OCI-LY1 (cell line): ENCODE data around the gene ITIH5.

Source experiments
- H2AFZ ChIP-seq: fragments of 200-600 bp; sonication (generic), shearing (Covaris generic); 2 replicates; pipeline ENCODE4 v1.6.0; 2014; ENCODE audit warnings: antibody characterized with exemption, mild to moderate bottlenecking, low read length
- H3F3A ChIP-seq: fragments of 200-600 bp; sonication (generic), shearing (Covaris generic); 2 replicates; pipeline ENCODE4 v1.6.0; 2014; ENCODE audit warnings: mild to moderate bottlenecking, antibody characterized with exemption, low read length, moderate library complexity; ENCODE audit not compliant: insufficient read depth
- H3K27ac ChIP-seq: fragments of 200-600 bp; sonication (generic); 2 replicates; pipeline ENCODE4 v1.5.1; 2014; ENCODE audit warnings: low read length, mixed run types, mild to moderate bottlenecking, low read depth; ENCODE audit not compliant: poor library complexity, severe bottlenecking
- H3K27me3 ChIP-seq: fragments of 200-600 bp; sonication (generic); 2 replicates; pipeline ENCODE4 v1.6.0; 2014; ENCODE audit warnings: antibody characterized with exemption, mild to moderate bottlenecking, low read length, moderate library complexity; ENCODE audit not compliant: insufficient read depth
- H3K36me3 ChIP-seq: fragments of 200-600 bp; sonication (generic); 2 replicates; pipeline ENCODE4 v1.6.1; 2014; ENCODE audit warnings: mild to moderate bottlenecking, antibody characterized with exemption, low read length, moderate library complexity, mixed read lengths; ENCODE audit not compliant: insufficient read depth
- H3K4me1 ChIP-seq: fragments of 200-600 bp; sonication (generic); 2 replicates; pipeline ENCODE4 v1.5.1; 2014; ENCODE audit warnings: mild to moderate bottlenecking, low read length, moderate library complexity; ENCODE audit not compliant: insufficient read depth, severe bottlenecking
- H3K4me2 ChIP-seq: fragments of 200-600 bp; sonication (generic), shearing (Covaris generic); 2 replicates; pipeline ENCODE4 v1.6.1; 2014; ENCODE audit warnings: low read length
- H3K4me3 ChIP-seq: fragments of 200-600 bp; sonication (generic); 2 replicates; pipeline ENCODE4 v1.5.1; 2014; ENCODE audit warnings: low read length, low read depth, mild to moderate bottlenecking, mixed read lengths; ENCODE audit not compliant: poor library complexity, severe bottlenecking
- H3K79me2 ChIP-seq: fragments of 200-600 bp; shearing (Covaris generic); 2 replicates; pipeline ENCODE4 v1.6.1; 2016; ENCODE audit warnings: mixed run types, low read length, mixed read lengths; ENCODE audit not compliant: insufficient read depth
- H3K9ac ChIP-seq: fragments of 200-600 bp; sonication (generic), shearing (Covaris generic); 2 replicates; pipeline ENCODE4 v1.6.1; 2014; ENCODE audit warnings: mild to moderate bottlenecking, low read length, mixed read lengths
- H3K9me2 ChIP-seq: fragments of 200-600 bp; sonication (generic), shearing (Covaris generic); 2 replicates; pipeline ENCODE4 v1.6.1; 2014; ENCODE audit warnings: low read depth, mild to moderate bottlenecking, low read length, mixed read lengths
- H3K9me3 ChIP-seq: fragments of 200-600 bp; shearing (Covaris generic); 2 replicates; pipeline ENCODE4 v1.6.1; 2014; ENCODE audit warnings: low read length, mixed read lengths
- H4K20me1 ChIP-seq: fragments of 200-600 bp; sonication (generic), shearing (Covaris generic); 2 replicates; pipeline ENCODE4 v1.6.0; 2016; ENCODE audit warnings: mild to moderate bottlenecking, low read length; ENCODE audit not compliant: insufficient read depth
- CTCF ChIP-seq: fragments of 200-600 bp; sonication (generic), shearing (Covaris generic); IDR thresholded peaks from 2 replicates; pipeline ENCODE4 v1.5.1; 2017; ENCODE audit warnings: mild to moderate bottlenecking, antibody characterized with exemption, low read length, moderate library complexity, mixed read lengths
- EZH2 ChIP-seq: fragments of 200-600 bp; sonication (generic), shearing (Covaris generic); IDR thresholded peaks from 2 replicates; pipeline ENCODE4 v1.8.0; 2017; ENCODE audit warnings: borderline replicate concordance, mixed run types, mild to moderate bottlenecking, antibody characterized with exemption, low read length, moderate library complexity, mixed read lengths

Gene ITIH5

GRCh38 chr10:7625836-7626235 lies 40.9 kb downstream of the ITIH5 start:
- Histone ChIP-seq H2AFZ (no peak overlapping the region), H3K79me2 (no peaks in the 10 kb centered on the region), H4K20me1 (no peaks in the 10 kb centered on the region), H3K27me3 (peaks cover 5% of the 10 kb centered on the region; the same call in 1 of the 2 replicates), H3K4me2 (no peak overlapping the region), H3K27ac (no peak overlapping the region), H3K4me1 (no peaks in the 10 kb centered on the region), H3K4me3 (no peak overlapping the region), H3K9me2 (no peaks in the 10 kb centered on the region), H3K36me3 (no peaks in the 10 kb centered on the region), H3K9ac (no peak overlapping the region), H3F3A (no peaks in the 10 kb centered on the region), H3K9me3 (no peaks in the 10 kb centered on the region)
- TF ChIP-seq CTCF (no peak), EZH2 (no peak)

GRCh38 chr10:7625009-7625408 lies 41.8 kb downstream of the ITIH5 start:
- no peak overlapping the region for H3K4me2 ChIP-seq
- no peaks in the 10 kb centered on the region for H3K79me2 ChIP-seq
- H3K9me2 ChIP-seq, result no peaks in the 10 kb centered on the region
- H3K27ac ChIP-seq, result no peak overlapping the region
- no peak overlapping the region for H3K4me3 ChIP-seq
- H3K9me3 ChIP-seq, result no peaks in the 10 kb centered on the region
- no peaks in the 10 kb centered on the region for H3K36me3 ChIP-seq
- H3F3A ChIP-seq, result no peaks in the 10 kb centered on the region
- no peaks in the 10 kb centered on the region for H4K20me1 ChIP-seq
- H3K27me3 ChIP-seq, result peaks cover 5% of the 10 kb centered on the region; the same call in 1 of the 2 replicates
- TF ChIP-seq CTCF, result no peak
- no peak for TF ChIP-seq EZH2
- H2AFZ ChIP-seq, result no peak overlapping the region
- no peaks in the 10 kb centered on the region for H3K4me1 ChIP-seq
- no peak overlapping the region for H3K9ac ChIP-seq

- no peak overlapping the region for H3K27ac ChIP-seq
- no peak overlapping the region for H3K4me3 ChIP-seq
- no peak overlapping the region for H3K4me2 ChIP-seq
- TF ChIP-seq EZH2, result no peak
- no peak; the same call in 1 of the 2 replicates for TF ChIP-seq CTCF
- no peaks in the 10 kb centered on the region for H3K9me2 ChIP-seq
- H3K9me3 ChIP-seq, result no peaks in the 10 kb centered on the region
- H3K4me1 ChIP-seq, result no peaks in the 10 kb centered on the region
- H3F3A ChIP-seq, result no peaks in the 10 kb centered on the region
- H3K79me2 ChIP-seq, result no peaks in the 10 kb centered on the region
- no peak overlapping the region for H3K9ac ChIP-seq
- H2AFZ ChIP-seq, result no peak overlapping the region
- peaks cover 5% of the 10 kb centered on the region; the same call in 1 of the 2 replicates for H3K27me3 ChIP-seq
- no peaks in the 10 kb centered on the region for H4K20me1 ChIP-seq
- no peaks in the 10 kb centered on the region for H3K36me3 ChIP-seq
Measured at GRCh38 chr10:7622969-7623368, 43.8 kb downstream of the ITIH5 start.
